Natural killer cell (primary cell): ENCODE results near the gene GFOD1. TPM values are rescaled to one million over a fixed set of nuclear protein-coding genes. Genes with fewer than 3 reads are reported as not detected.

Experiments used
- ATAC-seq, 3 donors: fragments of 150-1000 bp in 2 of 3; fragments of 200-7000 bp in 1 of 3; cut with Tn5 transposase; 1 replicate in 1 of 3; 2 replicates in 2 of 3; pipeline ENCODE4 v1.10.0; 2021; ENCODE audit warnings: mild to moderate bottlenecking in 2 of 3, moderate library complexity in 2 of 3
- DNase-seq, 2 donors: peaks; one replicate each; pipeline versions ENCODE4 v3.0.0 to v3.0.0-alpha.2; 2013 to 2021; ENCODE audit warnings: mixed read lengths in 1 of 2
- H3K27ac ChIP-seq: one replicate; pipeline ENCODE4 v1.5.1; 2013; ENCODE audit warnings: mild to moderate bottlenecking, low read length
- H3K27me3 ChIP-seq: one replicate; pipeline ENCODE4 v1.6.1; 2013; ENCODE audit warnings: low read length; ENCODE audit not compliant: control insufficient read depth, insufficient read depth
- H3K36me3 ChIP-seq: one replicate; pipeline ENCODE4 v1.6.1; 2013; ENCODE audit warnings: low read length; ENCODE audit not compliant: control insufficient read depth, insufficient read depth
- H3K4me1 ChIP-seq: one replicate; pipeline ENCODE4 v1.6.1; 2013; ENCODE audit warnings: low read length; ENCODE audit not compliant: control insufficient read depth, insufficient read depth
- H3K4me3 ChIP-seq: one replicate; pipeline ENCODE4 v1.5.1; 2013; ENCODE audit warnings: low read length
- H3K9me3 ChIP-seq: one replicate; pipeline ENCODE4 v1.6.1; 2013; ENCODE audit warnings: low read length; ENCODE audit not compliant: control insufficient read depth, insufficient read depth
- H3K27ac Mint-ChIP-seq, 2 donors: one replicate each; pipeline ENCODE4 v1.8.0; 2022; ENCODE audit warnings: mild to moderate bottlenecking in 2 of 2, mixed read lengths in 2 of 2, moderate library complexity in 1 of 2
- H3K27me3 Mint-ChIP-seq, 2 donors: one replicate each; pipeline ENCODE4 v1.8.0; 2022; ENCODE audit warnings: low read depth in 2 of 2, mixed read lengths in 2 of 2
- H3K36me3 Mint-ChIP-seq: one replicate; pipeline ENCODE4 v1.8.0; 2022; ENCODE audit warnings: mixed read lengths
- H3K4me1 Mint-ChIP-seq, 2 donors: one replicate each; pipeline ENCODE4 v1.8.0; 2022; ENCODE audit warnings: mixed read lengths in 2 of 2
- H3K4me3 Mint-ChIP-seq: one replicate; pipeline ENCODE4 v1.8.0; 2022; ENCODE audit warnings: mild to moderate bottlenecking, moderate library complexity, mixed read lengths
- H3K9me3 Mint-ChIP-seq, 2 donors: one replicate each; pipeline ENCODE4 v1.8.0; 2022; ENCODE audit warnings: mixed read lengths in 2 of 2
- CTCF ChIP-seq: fragments of 200-600 bp; IDR thresholded peaks from one replicate; pipeline ENCODE4 v1.8.0; 2022; ENCODE audit warnings: antibody characterized with exemption
- WGBS: methylation state at CpG from one replicate; pipeline ENCODE4 v1.1.7; 2013; ENCODE audit warnings: missing lambda C conversion rate; ENCODE audit not compliant: insufficient coverage; 5-methylcytosine and 5-hydroxymethylcytosine counted together
- intact Hi-C: fragments of 100-400 bp; cut with micrococcal nuclease; formaldehyde crosslinking; loops from one replicate; pipeline ENCODE4 v1.14.2; 2022
- total RNA-seq, 4 donors: library from RNA; stranded (reverse); fragments of 120-200 nt in 1 of 4; gene quantifications; one replicate each; pipeline versions ENCODE4 v1.2.3 to v1.2.4, GENCODE V29; 2013 to 2022

The GFOD1 gene
- total RNA-seq, 3 donors from 2014 or later (not counting 1 experiment from before 2014, with no cell fraction given), result 59.7 to 74.5 (median 71.2) TPM

DNA sequence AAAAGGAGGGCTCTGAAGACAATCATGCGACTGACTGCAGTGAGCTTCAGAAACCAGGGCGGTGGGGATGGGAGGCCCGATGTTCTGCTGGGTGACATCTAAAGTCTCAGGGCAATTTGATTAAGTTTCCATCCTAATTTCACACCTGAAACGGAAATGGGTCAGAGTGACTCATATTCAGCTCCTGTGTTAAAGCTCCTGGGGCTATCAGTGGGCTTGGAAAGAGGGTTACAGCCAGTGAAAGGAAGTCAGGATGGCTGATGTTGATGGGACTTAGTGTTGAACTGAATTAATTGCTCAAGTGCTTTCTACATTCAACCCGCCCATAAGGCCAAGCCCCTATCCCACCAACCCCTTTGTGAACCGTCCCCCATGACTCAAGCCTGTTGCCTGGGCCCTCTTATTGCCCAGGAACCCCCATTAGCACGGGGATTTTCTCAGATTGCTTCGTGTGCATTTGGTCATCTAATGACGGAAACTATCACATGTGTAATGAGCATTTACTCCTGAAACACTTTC, 112.0 kb downstream of the GFOD1 start:
- peak; percentile 66 to 78 (median 68) for ATAC-seq
- no peak for TF ChIP-seq CTCF
- H3K27ac ChIP-seq, result peak overlapping the region; percentile 27
- H3K4me1 ChIP-seq, result peaks cover 32% of the 10 kb centered on the region
- WGBS, result 63% methylated on average over 9 of the region's 9 CpGs
- H3K36me3 ChIP-seq, result no peaks in the 10 kb centered on the region
- no peaks in the 10 kb centered on the region for H3K9me3 Mint-ChIP-seq
- intact Hi-C loops, result no loop called here
- peak overlapping the region; percentile 73 to 96 for H3K27ac Mint-ChIP-seq
- H3K36me3 Mint-ChIP-seq, result no peaks in the 10 kb centered on the region
- H3K27me3 ChIP-seq, result no peaks in the 10 kb centered on the region
- H3K4me1 Mint-ChIP-seq, result peaks cover 85 to 88% of the 10 kb centered on the region in 2 donors
- H3K4me3 ChIP-seq, result no peak overlapping the region
- peak in 1 of 2 donors; percentile 63 for DNase-seq
- peak overlapping the region; percentile 67 for H3K4me3 Mint-ChIP-seq
- H3K27me3 Mint-ChIP-seq, result no peaks in the 10 kb centered on the region
- H3K9me3 ChIP-seq, result no peaks in the 10 kb centered on the region

DNA sequence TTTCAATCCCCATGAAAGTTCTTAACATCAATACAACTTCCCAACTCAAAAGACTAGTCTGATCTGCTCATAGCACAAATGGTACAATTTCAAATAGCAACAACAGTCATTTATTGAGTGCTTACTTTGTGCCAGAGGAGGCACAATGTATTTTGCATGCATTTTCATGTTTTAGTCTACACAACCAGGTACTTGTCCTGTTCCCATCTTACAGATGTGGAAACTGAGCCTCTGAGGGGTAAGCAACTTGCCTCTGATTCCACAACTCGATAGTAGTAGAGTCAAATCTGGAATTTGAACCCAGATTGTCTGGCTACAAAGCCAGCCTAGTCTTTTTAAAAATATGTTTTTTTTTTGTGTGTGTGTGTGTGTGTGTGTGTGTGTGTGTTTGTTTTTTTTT, 113.5 kb downstream of the GFOD1 start:
- ATAC-seq (no peak), DNase-seq (no peak)
- Histone ChIP-seq H3K27me3 (no peaks in the 10 kb centered on the region), H3K36me3 (no peaks in the 10 kb centered on the region), H3K27ac (no peak overlapping the region), H3K4me1 (peaks cover 29% of the 10 kb centered on the region), H3K9me3 (no peaks in the 10 kb centered on the region), H3K4me3 (no peak overlapping the region)
- intact Hi-C loops, result no loop called here
- no peaks in the 10 kb centered on the region for H3K36me3 Mint-ChIP-seq
- WGBS, result 91% methylated on average over 1 of the region's 1 CpG
- no peak overlapping the region for H3K4me3 Mint-ChIP-seq
- peak overlapping the region; percentile 72 to 73 for H3K27ac Mint-ChIP-seq
- H3K9me3 Mint-ChIP-seq, result no peaks in the 10 kb centered on the region
- peaks cover 77 to 81% of the 10 kb centered on the region in 2 donors for H3K4me1 Mint-ChIP-seq
- no peaks in the 10 kb centered on the region for H3K27me3 Mint-ChIP-seq
- no peak for TF ChIP-seq CTCF

DNA sequence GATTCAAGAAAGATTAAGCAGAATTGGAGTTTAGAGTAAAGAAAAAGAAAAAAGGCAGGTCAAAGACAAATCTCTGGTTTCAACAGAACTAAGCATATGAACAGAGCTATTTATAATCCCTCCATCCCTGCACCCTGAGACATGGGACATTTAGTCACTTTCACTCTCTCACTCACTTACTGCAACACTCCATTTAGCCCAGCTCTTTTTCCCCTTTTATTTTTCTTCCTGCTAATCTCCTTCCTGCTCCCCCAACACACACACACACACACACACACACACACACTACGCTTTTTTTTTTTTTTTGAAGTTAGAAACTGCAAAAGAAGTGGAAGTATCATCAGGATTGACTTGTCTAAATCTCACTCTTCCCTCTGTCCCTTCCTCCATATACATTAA, 113.9 kb downstream of the GFOD1 start:
- Mint-ChIP-seq H3K27ac (peak overlapping the region; percentile 72 to 73), H3K36me3 (no peaks in the 10 kb centered on the region), H3K4me3 (no peak overlapping the region), H3K9me3 (no peaks in the 10 kb centered on the region), H3K27me3 (no peaks in the 10 kb centered on the region), H3K4me1 (peaks cover 74 to 77% of the 10 kb centered on the region in 2 donors)
- no peak overlapping the region for H3K4me3 ChIP-seq
- no peaks in the 10 kb centered on the region for H3K9me3 ChIP-seq
- no peaks in the 10 kb centered on the region for H3K27me3 ChIP-seq
- intact Hi-C loops, result no loop called here
- peaks cover 25% of the 10 kb centered on the region for H3K4me1 ChIP-seq
- ATAC-seq (no peak), DNase-seq (no peak)
- TF ChIP-seq CTCF, result no peak
- H3K36me3 ChIP-seq, result no peaks in the 10 kb centered on the region
- WGBS, result 60% methylated on average over 1 of the region's 1 CpG
- H3K27ac ChIP-seq, result no peak overlapping the region
